KOPT-K1 (cell line): ENCODE measurements around the gene PHF24.

Experiments used
- H3K27ac ChIP-seq: fragments of 200-600 bp; sonication (generic); 2 replicates; pipeline ENCODE4 v1.5.1; 2016; ENCODE audit warnings: antibody characterized with exemption, mild to moderate bottlenecking, low read depth, low read length; ENCODE audit not compliant: poor library complexity, severe bottlenecking
- H3K36me3 ChIP-seq: fragments of 200-600 bp; sonication (generic); 2 replicates; pipeline ENCODE4 v1.5.1; 2017; ENCODE audit warnings: antibody characterized with exemption, mild to moderate bottlenecking, low read length, moderate library complexity; ENCODE audit not compliant: insufficient read depth
- H3K9me3 ChIP-seq: fragments of 200-600 bp; sonication (generic); 2 replicates; pipeline ENCODE4 v1.5.1; 2017; ENCODE audit warnings: antibody characterized with exemption, low read length, mild to moderate bottlenecking; ENCODE audit not compliant: insufficient read depth, poor library complexity, severe bottlenecking

The PHF24 gene

DNA sequence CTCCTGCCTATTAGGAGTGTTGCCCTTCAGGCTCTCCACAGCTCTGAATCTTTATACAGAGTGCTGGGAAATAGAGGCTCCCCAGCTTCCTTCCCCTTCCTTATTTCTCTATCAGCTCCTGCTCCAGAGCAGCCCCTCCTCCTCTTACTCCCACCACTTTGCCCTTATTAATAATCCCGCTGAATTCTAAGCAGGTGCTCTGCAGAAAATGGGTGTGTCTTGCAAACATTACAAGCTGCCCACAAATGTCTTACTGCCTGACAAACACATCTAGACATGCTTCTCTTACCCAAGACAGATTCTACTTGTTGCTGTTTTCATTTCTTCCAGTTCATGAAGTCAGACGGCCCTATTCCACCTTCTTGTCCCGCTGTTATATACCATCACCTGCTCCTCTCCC, 6.4 kb downstream of the PHF24 start:
- Histone ChIP-seq H3K36me3 (no peaks in the 10 kb centered on the region), H3K9me3 (no peaks in the 10 kb centered on the region), H3K27ac (no peak overlapping the region)

- Histone ChIP-seq H3K9me3 (no peaks in the 10 kb centered on the region), H3K36me3 (no peaks in the 10 kb centered on the region), H3K27ac (no peak overlapping the region)
Measured at GRCh38 chr9:34971146-34971811, 13.2 kb downstream of the PHF24 start.

GRCh38 chr9:34974664-34975063, 16.6 kb downstream of the PHF24 start:
- no peaks in the 10 kb centered on the region for H3K36me3 ChIP-seq
- H3K27ac ChIP-seq, result no peak overlapping the region
- no peaks in the 10 kb centered on the region for H3K9me3 ChIP-seq

- Histone ChIP-seq H3K36me3 (no peaks in the 10 kb centered on the region), H3K27ac (no peak overlapping the region), H3K9me3 (no peaks in the 10 kb centered on the region)
Measured at GRCh38 chr9:34976441-34976840, 18.4 kb downstream of the PHF24 start.

DNA sequence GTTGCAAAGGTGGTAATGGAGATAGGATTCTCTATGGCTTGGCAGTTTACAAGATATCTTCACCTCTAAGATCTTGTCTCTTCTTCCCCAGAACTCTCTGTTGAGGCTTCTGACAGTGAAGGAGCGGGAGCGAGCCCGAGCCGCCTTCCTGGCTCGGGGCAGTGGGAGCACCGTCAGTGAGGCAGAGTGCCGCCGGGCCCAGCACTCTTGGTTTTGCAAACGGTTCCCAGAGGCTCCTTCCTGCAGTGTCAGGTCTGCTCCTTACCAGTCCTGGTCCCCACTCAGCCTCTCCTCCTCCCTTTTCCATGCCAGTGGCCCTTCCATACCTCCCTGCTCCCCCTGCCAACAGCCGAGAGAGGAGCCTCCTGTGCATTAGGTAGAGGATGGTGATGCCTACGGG, 18.9 kb downstream of the PHF24 start:
- Histone ChIP-seq H3K36me3 (no peaks in the 10 kb centered on the region), H3K27ac (no peak overlapping the region), H3K9me3 (no peaks in the 10 kb centered on the region)

DNA sequence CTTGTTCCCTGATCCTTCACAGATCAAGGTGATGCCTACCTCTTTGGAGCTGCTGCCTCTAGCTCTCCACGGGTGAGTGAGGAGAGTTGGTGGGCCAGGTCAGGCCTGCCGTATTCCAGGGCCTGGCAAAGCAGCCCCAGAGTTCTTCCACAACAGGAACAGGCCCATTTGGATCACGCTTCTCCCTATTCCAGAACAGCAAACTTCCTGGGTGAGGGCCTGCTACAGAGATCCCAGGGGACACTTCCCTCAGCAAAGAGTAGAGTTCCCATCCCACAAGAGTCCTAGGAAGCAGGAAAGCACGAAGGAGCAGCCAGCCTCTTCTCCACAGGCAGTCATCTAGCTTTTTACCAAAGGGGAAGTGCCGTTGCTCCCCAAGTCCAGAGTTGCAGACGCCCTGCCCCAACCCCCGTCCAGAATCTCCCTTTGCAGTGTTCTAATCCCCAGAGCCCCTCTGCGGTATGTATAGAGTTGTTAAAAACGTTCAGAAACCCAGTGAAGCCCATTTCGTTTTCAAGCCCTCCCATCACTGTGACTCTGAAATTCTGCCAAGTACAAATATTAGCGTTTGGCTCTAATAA, 22.2 kb downstream of the PHF24 start:
- Histone ChIP-seq H3K36me3 (no peaks in the 10 kb centered on the region), H3K27ac (no peak overlapping the region), H3K9me3 (no peaks in the 10 kb centered on the region)

GRCh38 chr9:34982361-34982760, 24.3 kb downstream of the PHF24 start:
- no peaks in the 10 kb centered on the region for H3K9me3 ChIP-seq
- H3K36me3 ChIP-seq, result no peaks in the 10 kb centered on the region
- no peak overlapping the region for H3K27ac ChIP-seq

- Histone ChIP-seq H3K9me3 (no peaks in the 10 kb centered on the region), H3K27ac (peak overlapping the region; percentile 36), H3K36me3 (no peaks in the 10 kb centered on the region)
Measured at GRCh38 chr9:34983209-34983608, 25.1 kb downstream of the PHF24 start.

GRCh38 chr9:34984049-34984448, 26.0 kb downstream of the PHF24 start:
- H3K36me3 ChIP-seq, result no peaks in the 10 kb centered on the region
- H3K9me3 ChIP-seq, result no peaks in the 10 kb centered on the region
- no peak overlapping the region for H3K27ac ChIP-seq

GRCh38 chr9:34985311-34985899, 27.3 kb downstream of the PHF24 start:
- no peaks in the 10 kb centered on the region for H3K36me3 ChIP-seq
- no peaks in the 10 kb centered on the region for H3K9me3 ChIP-seq
- no peak overlapping the region for H3K27ac ChIP-seq

GRCh38 chr9:34986540-34987047, 28.5 kb downstream of the PHF24 start:
- Histone ChIP-seq H3K9me3 (no peaks in the 10 kb centered on the region), H3K36me3 (no peaks in the 10 kb centered on the region), H3K27ac (no peak overlapping the region)

DNA sequence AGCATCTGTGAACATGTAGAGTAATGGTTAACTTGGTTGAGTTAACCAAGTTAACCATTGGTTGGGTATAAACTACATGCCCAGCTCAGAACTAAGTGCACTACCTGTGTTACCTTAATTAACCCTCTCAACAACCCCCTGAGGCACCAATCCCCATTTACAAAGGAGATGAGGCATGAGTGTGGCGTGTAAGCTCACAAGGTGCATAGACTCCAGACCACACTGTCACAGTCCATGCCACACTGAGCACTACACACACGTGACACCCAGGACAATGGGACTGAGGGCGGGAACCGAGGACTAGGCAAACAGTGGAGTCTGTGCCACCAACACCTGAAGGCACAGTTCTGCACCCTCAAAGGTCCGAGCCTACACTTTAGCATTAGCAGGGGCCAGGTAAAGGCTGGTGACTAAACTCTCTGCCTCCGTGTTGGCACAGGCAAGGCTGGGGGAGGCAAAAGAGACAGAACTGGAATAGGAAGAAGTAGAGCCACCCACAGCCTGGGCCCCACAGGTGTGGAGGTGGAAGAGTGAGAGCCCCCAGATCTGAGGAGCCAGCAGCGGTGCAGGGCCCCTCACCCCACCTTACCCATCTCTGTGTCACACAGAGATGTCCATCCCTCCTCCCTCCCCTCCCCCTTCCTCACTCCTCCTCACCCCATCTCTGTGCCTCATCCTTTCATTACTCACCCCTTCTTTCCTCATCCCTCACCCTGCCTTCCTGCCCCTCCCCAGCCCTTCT, 29.2 kb downstream of the PHF24 start:
- no peak overlapping the region for H3K27ac ChIP-seq
- no peaks in the 10 kb centered on the region for H3K9me3 ChIP-seq
- no peaks in the 10 kb centered on the region for H3K36me3 ChIP-seq

DNA sequence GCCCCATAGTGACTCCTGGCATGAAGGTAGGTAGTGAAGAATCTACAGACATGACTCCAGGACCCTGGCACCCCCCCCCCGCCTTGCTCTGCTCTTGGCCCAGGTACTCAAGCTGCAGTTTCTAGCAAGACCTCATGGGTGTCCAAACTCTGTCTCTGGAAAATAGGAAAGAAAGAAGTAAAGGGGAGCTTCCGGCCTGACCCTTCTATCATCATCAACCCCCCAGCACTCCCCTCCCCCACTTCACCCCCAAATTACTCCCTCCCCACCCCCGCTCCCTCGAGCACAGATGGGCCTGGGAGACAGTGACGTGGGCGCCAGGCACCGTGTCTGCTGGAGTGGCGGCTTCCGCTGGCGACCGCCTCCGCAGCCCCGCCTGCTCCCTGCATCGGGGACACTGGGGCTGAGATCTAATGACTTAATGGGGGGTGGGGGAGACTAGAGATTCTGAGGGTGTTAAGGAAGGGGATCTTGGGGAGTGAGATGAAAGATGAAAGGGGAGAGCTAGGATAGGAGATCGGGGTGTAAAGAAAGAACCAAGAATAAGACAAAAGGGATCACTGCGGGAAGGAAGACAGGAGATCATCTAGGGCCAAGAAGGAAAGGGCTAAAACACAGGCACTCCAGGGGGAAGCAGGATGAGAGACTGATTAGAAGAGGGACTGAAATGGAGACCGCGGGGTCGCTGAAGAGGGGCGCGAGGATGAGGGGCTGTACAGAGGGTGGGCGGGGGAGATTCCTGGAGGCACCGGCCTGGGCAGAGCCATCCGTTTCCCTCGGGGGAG, 30.3 kb downstream of the PHF24 start:
- no peaks in the 10 kb centered on the region for H3K9me3 ChIP-seq
- H3K36me3 ChIP-seq, result no peaks in the 10 kb centered on the region
- H3K27ac ChIP-seq, result peak overlapping the region; percentile 65

DNA sequence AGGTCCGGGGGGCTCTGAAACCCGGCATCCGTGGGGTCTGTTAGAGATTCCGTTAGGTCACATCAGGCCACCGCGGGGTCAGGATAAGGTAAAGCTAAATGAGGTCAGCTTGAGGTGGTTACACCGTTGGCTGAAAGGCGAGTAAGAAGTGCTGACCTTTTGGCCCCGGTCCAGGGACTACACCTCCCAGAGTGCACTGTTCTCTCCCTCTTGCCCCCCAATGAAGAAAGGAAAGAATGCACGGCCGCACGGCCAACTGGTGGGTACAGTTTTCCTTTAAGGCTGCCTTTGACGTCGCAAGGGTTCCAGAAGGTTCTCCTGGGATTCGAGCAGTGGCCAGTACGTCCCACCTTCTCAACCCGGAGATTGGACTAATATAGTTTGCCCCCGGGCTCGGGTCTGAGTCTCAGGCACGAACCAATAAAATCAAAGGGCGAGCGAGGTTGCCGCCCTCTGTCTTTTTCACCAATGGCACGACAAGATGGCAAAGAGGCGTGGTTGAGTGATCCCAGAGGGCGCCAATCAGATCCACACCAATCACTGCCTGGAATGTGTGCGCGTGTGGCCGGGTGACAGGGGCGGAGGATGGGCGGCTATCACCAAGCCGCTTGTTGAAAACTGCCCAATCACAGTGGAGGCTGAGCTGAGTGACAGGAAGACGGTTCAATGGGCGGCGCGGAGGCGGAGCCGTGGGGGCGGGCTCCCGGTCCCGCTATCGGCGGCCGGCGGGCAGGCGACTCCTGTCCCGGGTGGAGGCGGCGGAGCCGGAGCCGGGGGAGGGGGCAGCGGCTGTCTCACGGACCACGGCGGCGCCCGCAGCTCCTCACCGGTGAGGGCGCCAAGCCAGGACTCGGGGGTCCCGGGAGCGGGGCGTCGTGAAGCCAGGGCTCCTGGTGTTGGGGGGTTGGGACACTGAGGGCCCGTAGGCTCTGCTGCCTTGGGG, 31.2 kb downstream of the PHF24 start, which contains the start of gene DNAJB5:
TSS of gene DNAJB5 (plus strand) at position 743 of the 943 bp plus-strand sequence. CDS start 886 bp downstream, outside the sequence.
- H3K27ac ChIP-seq, result peak within 1 kb of the TSS; percentile 65
- no peaks in the 10 kb centered on the region for H3K9me3 ChIP-seq
- H3K36me3 ChIP-seq, result no peaks in the 10 kb centered on the region
